KBM-7 (cell line): ENCODE measurements around the gene HSPBAP1.

ENCODE experiments used
- DNase-seq: peaks from one replicate; pipeline ENCODE4 v3.0.0-alpha.2; 2015
- in situ Hi-C: fragments of 300-500 bp; cut with MboI; formaldehyde crosslinking; loops from 2 replicates; pipeline ENCODE4 v1.14.3; 2020; ENCODE audit warnings: low sequenced_read_pairs, low pct_unique_long_range_greater_than_20kb, mixed read lengths

Gene HSPBAP1

DNA sequence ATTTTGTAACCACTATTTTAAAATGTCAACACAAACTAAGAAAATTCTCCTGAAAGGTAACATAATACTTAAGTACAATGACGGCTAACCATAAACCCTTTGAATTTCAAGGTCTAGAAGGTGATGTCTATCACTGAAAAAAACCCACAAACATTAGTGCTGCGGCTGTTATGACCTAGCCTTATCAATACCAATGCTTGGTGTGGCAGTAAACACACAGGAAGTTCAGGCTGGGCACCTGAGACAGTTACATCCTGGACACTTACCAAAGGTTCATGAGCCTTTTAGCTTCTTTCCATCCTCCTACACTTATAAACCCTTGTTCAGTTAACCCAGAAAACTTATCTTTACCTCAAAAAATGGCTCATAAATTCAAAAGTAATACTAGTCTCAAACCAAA is 5.8 kb downstream of the HSPBAP1 start:
- in situ Hi-C loops: no loop called here
- no peak for DNase-seq

DNA sequence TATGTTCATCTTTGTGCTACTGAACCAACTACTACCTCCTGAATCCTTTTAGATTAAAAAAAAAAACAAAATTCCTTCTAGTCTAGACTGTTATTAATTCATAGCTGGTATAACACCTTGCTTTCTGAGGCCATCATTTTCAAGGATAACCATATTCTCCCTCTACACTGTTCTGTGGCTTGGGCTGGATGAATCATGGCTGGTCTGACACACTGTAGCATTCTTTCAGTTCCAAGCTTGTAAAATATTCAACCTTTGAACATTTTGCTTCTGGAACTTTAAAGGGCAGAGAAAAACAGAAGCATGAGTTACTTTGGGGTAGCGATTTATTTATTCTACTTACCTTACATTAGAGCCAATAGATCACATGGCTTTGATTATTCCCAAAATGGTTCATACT is 7.6 kb downstream of the HSPBAP1 start:
- in situ Hi-C loops: no loop called here
- no peak for DNase-seq

DNA sequence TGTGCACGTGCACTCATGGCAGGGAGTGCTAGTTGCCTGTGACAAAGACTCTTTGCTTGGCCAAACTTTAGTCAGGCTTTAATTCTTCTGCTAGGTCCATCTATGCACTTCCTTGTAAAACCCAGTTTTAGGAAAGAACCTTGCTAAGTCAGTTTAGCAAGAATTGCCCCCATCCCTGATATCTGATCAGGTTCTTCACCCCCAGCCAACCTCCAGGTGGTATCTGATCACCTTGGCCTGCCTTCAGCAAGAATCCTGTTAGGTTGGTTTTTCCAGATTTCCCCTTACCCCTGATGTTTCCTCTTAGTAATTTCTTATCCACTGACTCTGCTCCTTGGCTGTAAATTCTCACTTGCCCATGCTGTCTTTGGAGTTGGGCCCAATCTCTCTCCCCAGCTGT is 8.4 kb downstream of the HSPBAP1 start:
- DNase-seq: no peak
- in situ Hi-C loops: no loop called here

DNA sequence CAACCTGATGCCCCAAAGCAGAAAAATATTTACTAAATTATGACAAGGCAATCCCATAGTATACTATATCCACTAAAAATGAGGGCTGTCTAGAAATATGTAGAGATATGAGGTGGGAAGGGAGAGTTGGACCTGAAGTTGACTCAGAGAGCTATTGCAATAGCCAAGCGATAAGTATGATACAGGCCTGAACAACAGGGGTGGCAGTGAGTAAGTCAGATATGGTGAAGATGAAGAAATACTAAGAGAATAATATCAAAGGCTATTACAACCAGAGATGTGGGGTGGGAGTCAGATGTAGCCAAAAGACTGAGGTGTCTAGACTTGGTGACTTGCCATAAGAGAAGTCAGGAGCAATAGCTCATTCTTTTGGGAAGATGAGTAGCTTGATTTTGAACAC is 9.2 kb downstream of the HSPBAP1 start:
- DNase-seq: no peak
- in situ Hi-C loops: no loop called here

DNA sequence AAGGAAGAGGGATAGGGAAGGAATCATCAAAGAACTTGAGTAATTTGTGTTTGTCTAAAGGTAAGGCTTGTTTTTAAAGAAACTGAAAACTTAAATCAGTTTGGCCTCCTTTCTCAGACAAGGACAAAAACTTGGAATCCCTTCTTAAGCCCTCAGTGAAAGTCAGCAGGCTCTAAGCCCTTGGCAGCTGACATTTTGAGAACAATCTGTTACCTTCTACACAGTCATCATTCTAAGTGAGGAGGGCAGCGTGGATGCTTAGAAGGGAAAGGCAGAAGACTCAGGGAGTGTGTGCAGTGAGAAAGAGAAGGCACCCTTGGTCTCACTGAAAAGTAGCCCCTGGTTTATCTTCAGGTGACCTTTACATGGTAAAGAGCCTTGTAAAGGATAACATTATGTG is 10.8 kb downstream of the HSPBAP1 start:
- in situ Hi-C loops: no loop called here
- no peak for DNase-seq

DNA sequence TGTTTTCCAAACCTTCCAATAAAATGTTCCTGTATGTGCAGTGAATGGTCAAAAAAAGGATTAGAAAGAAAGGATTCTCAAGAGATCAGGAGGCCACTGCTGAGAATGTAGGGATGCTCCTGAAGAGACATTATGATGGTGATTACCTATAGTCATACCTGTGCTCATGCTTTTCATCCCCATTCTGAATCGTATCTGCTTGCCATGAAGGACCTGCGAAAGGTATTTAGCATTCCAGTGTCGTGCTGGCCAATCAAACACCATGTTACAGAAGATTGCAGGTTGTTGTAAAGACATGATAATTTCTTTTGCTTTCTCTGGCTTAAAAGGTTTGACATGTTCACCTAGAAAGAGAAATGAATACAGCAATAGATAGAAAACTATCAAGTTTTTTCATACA is 16.1 kb downstream of the HSPBAP1 start:
- in situ Hi-C loops: no loop called here
- DNase-seq: no peak

DNA sequence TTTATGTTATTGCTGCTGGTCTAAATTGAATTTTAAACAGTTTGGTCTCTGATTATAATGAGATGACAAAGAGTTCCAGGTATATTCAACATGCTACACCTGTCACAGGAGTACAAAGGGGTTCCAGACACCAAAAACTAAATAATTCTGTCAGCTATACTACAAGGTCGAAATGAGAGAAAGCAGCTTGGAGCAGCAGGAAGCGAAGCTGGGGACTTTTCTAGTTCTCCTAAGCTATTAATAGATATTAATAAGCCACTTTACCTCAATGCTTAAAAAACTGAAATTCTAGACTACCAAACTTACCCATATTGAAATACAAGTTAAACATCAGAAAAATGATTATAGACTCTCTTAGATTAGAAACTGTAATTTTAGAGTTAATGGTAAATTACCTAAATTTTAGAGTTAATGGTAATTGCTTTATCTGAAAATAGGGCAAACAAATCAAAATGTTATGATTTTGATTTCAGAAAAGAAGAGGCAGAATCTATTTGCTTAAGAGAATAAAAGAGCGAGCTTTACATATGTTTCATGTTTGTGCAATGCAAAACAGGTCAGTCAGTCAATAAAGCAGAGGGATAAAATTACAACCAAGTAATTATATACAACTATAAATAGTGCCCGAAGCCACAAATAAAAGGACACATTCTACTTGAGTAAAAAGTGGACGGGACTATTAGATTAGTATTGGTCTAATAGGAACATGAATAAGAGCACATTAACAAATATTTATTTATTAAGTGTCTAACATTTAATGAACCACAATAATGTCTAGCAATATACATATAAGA is 16.8 kb downstream of the HSPBAP1 start:
- DNase-seq: no peak
- in situ Hi-C loops: no loop called here

DNA sequence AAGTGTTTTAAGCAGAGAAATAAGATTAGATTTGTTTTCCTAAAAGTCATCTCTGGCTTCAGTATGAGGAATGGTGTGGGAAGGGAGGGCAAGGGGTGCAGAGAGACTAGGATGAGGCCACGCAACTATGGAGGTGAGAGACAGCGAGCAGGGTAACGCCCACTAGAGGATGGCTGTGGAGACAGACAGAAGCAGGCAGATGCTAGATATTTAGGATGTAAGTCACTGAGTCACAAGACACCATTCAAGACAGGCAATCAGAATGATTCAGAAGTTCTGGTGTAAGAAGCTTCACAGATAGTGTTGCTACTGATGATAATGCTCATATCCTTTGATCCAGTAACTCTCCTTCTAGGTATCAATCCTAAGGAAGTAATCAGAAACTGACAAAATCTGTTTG is 19.1 kb downstream of the HSPBAP1 start:
- in situ Hi-C loops: no loop called here
- DNase-seq: no peak

DNA sequence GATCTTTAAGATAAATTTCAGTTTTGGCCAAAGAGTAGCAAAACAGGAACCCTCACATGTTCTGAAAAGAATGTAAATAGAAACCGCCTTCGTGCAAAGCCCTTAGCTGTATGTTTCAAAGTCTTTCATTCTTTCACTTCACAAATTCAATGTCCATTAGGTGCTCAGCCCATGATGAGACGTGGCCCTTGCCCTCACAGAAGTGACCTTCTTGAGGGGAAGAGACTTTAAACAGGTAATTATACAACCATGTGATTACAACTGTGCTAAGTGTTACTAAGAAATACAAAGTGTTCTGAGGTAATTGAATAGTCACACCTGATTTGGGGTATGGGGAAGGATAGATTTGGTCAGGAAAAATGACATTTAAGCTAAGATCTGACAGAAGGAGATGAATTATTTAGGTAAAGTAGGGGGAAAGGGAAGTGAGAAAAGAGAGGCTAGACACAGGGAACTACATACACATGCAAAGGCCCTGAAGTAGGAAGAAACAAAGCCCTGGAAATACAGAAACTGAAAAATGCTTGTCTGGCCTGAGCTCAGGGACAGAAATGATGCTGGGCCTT is 19.6 kb downstream of the HSPBAP1 start:
- no peak for DNase-seq
- in situ Hi-C loops: no loop called here

DNA sequence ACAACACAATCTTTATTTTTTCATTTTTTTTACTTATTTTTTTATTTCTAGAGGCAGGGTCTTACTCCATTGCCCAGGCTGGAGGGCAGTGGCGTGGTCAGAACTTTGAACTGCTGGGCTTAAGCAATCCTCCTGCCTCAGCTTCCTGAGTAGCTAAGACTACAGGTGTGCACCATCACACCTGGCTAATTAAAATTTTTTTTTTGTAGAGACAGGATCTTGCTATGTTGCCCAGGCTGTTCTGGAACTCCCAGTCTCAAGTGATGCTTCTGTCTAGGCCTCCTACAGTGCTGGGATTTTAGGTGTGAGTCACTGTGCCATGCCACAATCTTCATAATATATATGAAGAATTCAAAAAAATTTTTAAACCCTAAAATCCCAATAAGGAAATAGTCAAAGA is 20.8 kb downstream of the HSPBAP1 start:
- in situ Hi-C loops: no loop called here
- DNase-seq: no peak

DNA sequence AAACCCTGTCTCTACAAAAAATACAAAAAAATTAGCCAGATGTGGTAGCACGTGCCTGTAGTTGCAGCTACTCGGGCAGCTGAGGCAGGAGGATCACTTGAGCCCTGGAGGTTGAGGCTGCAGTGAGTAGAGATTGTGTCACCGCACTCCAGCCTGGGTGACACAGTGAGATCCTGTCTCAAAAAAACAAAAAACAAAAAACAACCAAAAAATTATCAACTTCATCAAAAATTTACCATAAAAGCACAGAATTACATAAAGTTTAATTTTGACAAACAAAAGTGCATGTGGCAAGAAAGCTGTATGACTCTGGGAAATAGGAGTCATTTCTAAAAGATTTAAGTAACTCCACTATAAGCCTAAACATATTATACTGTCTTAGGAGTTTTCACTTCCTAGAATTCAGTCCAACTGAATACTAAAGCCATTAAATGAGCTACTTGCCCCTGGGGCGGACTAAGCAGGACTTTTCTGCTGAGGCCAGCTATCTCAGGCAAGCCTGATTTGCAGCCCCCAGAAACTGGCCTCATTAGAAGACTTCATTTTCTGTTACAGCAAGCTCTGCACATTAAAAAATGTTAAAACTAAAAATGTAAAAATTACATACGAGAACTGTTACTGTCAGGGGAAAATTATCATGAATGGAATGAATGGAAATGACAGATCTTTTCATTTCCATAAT is 23.0 kb downstream of the HSPBAP1 start:
- DNase-seq: no peak
- in situ Hi-C loops: no loop called here

DNA sequence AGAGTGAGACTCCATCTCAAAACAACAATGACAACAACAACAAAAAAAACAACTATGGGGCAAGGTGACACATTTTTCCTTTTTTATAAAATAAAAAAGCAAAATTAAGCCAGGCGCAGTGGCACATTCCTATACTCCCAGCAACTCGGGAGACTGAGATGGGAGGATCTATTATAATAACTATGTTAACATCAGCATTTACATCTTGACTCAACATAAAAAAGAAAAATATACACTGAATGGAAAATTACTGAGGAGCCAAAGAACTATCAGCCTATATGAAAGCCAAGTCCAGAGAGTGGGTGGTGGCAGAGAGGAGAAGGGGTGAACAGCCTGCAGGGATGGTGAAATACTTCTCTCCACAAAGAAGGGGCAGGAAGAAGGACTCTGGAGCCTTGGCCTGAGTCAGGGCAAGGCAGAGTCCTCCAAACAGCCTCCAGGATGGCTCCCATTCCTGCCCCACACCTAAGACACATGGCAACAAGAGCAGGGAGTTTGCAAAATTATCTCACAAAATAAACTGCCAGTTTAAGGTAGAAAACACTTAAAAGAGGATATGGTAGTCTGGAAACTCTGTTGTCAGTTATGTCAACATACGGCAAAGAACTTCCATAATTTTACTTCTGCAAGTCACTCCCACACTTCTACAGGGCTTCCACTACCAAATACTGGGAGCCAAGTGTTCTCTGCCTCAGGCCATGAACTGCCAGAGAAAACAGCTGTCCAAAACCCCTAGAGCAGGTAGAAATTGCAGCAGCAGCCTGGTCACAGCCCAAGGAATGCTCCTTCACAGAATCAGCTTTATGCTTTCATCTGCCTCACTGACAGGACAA is 25.9 kb downstream of the HSPBAP1 start:
- in situ Hi-C loops: no loop called here

DNA sequence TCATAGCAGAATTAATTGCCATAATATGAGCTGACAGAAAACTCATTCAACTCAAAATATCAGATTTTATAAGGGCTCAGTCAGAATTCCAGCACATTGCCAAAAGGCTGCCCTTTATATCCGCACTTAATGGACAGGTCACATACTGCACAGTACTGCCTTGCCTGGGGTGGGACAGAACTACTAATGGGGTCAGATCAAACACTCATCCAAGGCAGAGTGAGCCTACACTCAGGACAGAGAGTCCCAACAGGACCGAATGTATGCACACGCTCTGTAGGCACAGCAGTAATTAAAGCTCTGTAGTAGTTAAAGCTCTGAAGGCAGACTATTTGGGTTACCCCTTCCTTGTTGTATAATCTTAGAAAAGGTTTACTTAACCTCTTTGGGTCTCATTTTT is 27.2 kb downstream of the HSPBAP1 start:
- in situ Hi-C loops: no loop called here
- DNase-seq: no peak

More for the DNA sequence above, 25.9 kb downstream of the HSPBAP1 start:
- DNase-seq: peak; percentile 55

DNA sequence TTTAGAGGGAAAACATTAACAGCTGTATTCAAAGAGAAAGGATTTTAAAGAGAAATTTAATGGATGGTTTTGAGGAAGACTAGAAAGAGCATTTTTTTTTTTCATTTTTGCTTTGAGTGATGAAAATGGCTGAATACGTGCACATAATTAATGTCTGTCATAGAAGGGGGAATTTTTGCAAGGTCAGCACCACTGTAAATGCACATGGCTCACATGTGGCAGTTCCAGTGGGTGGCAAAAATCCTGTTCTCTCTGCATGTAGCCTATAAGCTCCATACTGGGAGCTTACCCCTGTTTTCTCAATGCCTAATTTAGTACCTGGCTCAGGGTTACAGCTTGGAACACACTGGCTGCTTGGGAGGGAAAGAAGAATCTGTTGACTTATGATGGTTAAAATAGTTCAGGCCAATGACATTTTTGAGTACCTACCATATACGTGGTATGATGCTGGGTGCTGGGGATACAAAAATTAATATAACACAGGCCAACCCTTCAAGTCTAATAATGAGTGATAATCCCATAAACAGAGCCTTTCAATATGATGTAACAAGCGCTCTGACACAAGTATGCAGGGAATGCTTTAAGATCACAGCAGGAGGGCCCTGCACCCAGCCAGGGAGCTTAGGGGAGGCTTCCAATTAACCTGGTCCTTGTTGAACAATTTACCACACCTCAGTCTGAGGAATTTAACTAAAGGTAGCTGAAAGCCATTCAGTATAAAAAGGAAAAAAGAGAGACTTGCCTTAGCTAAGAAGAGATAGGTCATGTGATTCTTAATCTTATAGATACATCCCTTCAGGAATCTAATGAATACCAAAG is 33.0 kb downstream of the HSPBAP1 start:
- no peak for DNase-seq
- in situ Hi-C loops: no loop called here

DNA sequence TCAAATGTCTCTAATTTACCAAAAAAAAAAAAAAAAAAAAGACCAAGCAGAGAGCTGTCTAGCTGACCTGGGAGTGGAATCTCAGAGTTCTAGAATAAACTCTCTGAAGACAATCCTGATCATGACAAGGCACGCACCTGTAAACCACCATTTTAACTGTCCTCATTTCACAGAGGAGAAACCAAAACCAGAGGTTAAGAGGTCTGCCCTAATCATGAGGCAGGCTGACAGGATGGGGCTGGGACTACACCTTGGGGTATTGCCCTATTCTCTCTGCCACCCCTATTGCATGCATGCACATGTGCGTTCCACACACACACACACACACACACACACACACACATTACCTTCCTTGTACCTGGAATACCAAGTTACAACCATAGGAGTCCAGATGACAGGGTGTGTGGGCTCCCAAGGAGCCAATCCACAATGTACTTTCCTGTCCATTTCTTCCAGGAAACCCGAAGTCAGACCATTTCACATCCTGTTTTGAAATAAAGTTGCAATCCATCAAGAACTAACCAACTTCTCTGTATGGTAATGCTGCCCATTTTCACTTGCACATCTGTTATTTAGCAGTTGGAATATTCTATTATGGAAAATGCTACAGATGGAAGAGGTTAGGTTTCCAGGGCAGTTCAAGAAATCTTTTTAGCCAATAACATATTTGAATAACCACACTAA is 34.6 kb downstream of the HSPBAP1 start:
- DNase-seq: no peak
- in situ Hi-C loops: no loop called here

DNA sequence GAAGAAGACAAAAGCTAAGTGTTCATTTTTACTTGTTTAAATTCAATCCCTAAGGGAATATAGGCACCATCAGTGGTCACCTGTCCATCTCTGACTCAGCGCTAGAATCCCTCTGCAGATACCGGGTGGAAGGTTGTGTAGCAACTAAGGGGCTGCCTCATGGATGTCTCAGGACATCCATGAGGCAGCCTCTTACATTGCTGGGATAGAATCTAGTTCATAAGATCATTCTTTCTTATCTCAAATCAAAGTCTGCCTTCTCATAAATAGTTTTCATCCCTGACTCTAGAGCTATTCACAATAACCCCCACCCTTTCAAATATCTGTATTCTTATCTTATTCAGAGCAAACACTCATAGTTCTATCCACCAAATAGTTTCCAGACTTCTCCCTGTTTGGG is 38.1 kb downstream of the HSPBAP1 start:
- in situ Hi-C loops: no loop called here
- no peak for DNase-seq

DNA sequence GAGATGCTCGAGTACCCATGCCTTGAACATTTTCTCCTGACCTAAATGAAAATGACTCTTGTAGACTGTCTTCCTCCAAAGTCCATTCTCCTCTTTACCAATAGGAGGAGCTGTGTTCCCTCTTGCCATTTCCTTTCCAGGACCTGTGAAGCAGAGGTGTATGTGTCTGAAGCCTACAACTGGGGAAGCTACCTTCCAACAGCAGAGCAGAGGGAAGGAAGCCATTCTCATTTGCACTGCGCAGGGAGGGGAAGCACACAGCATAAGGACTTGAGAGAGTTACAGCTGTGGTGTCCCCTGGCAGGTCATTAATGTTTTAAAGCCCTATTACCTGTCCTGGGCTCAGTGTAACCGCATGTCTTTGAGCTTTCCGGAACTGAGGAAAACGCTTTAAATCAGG is 38.7 kb downstream of the HSPBAP1 start:
- DNase-seq: peak; percentile 72
- in situ Hi-C loops: no loop called here

DNA sequence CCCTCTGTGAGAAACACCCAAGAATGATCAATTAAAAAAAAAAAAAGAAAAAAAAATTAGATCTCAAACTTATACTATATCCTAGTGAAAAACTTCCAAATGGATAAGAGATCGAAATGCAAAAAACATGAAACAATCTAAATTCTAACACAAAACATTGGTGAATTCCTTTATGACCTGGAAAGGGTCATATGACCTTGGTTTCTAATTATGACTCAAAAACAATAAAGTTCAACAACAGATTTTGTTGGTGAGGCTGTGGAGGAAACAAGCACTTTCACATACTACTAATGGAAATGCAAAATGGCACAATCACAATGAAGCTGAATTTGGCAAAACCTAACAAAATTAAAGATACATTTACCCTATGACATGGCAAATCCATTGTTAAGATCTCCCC is 45.3 kb downstream of the HSPBAP1 start:
- in situ Hi-C loops: no loop called here
- no peak for DNase-seq
